HepG2 (cell line): ENCODE data around the gene PPP1R13L. TPM values are rescaled to one million over a fixed set of nuclear protein-coding genes. Genes with fewer than 3 reads are reported as not detected.

Experiments used
- ATF4 ChIP-seq, 2 experiments: fragments of 450-650 bp in 1 of 2; sonication (generic) in 1 of 2; formaldehyde crosslinking; IDR thresholded peaks; 2 replicates each; pipeline versions ENCODE4 v1.5.0 to v1.8.0; 2020 to 2022; ENCODE audit warnings: mild to moderate bottlenecking in 1 of 2, missing genetic modification reagents in 1 of 2
- MZF1 ChIP-seq: sonication (generic); formaldehyde crosslinking; IDR thresholded peaks from 2 replicates; pipeline ENCODE4 v1.8.1; 2023; ENCODE audit warnings: mild to moderate bottlenecking, missing genetic modification reagents, borderline replicate concordance
- NFYC ChIP-seq: IDR thresholded peaks from 2 replicates; pipeline ENCODE4 v1.6.1; 2016; ENCODE audit warnings: missing genetic modification reagents, missing compliant biosample characterization
- PRDM4 ChIP-seq: sonication (generic); formaldehyde crosslinking; IDR thresholded peaks from 2 replicates; pipeline ENCODE4 v1.9.0; 2021; ENCODE audit warnings: missing genetic modification reagents, borderline replicate concordance
- RBAK ChIP-seq: sonication (generic); formaldehyde crosslinking; IDR thresholded peaks from 2 replicates; pipeline ENCODE4 v1.5.1; 2020; ENCODE audit warnings: mild to moderate bottlenecking, missing genetic modification reagents
- SIX1 ChIP-seq: sonication (generic); formaldehyde crosslinking; IDR thresholded peaks from 2 replicates; pipeline ENCODE4 v1.4.0; 2020; ENCODE audit warnings: missing genetic modification reagents, borderline replicate concordance
- SOX5 ChIP-seq: IDR thresholded peaks from 2 replicates; pipeline ENCODE4 v1.6.1; 2016; ENCODE audit warnings: borderline replicate concordance
- SSRP1 ChIP-seq: IDR thresholded peaks from 2 replicates; pipeline ENCODE4 v1.6.1; 2016; ENCODE audit warnings: control low read depth
- ZFP36L1 ChIP-seq: sonication (generic); formaldehyde crosslinking; IDR thresholded peaks from 2 replicates; pipeline ENCODE4 v1.8.0; 2022; ENCODE audit warnings: mild to moderate bottlenecking, missing genetic modification reagents, moderate library complexity
- ZFP91 ChIP-seq: sonication (generic); formaldehyde crosslinking; IDR thresholded peaks from 2 replicates; pipeline ENCODE4 v1.9.0; 2022; ENCODE audit warnings: missing genetic modification reagents, mild to moderate bottlenecking, borderline replicate concordance
- ZNF263 ChIP-seq: sonication (generic); formaldehyde crosslinking; IDR thresholded peaks from 2 replicates; pipeline ENCODE4 v1.4.0; 2020; ENCODE audit warnings: missing genetic modification reagents
- ZNF280D ChIP-seq: sonication (generic); formaldehyde crosslinking; IDR thresholded peaks from 2 replicates; pipeline ENCODE4 v1.5.1; 2020; ENCODE audit warnings: mild to moderate bottlenecking, missing genetic modification reagents
- ZNF383 ChIP-seq: sonication (generic); formaldehyde crosslinking; IDR thresholded peaks from 2 replicates; pipeline ENCODE4 v1.4.0; 2020; ENCODE audit warnings: missing genetic modification reagents, mild to moderate bottlenecking, borderline replicate concordance
- polyA plus RNA-seq, 8 experiments: library from polyadenylated mRNA; depleted of rRNA in 3 of 8; stranded (reverse) in 7 of 8; unstranded in 1 of 8; fragments of >200 nt; fragmentation: Illumina TruSeq in 4 of 8; extraction: Trizol in 4 of 8; gene quantifications; 2 replicates each; pipeline versions ENCODE4 v1.2.1 to v1.2.3, GENCODE V29; 2011 to 2016; ENCODE audit warnings: low read depth in 4 of 8, missing spikeins in 1 of 8, mixed read lengths in 1 of 8; ENCODE audit not compliant: insufficient read depth in 1 of 8
- total RNA-seq, 5 experiments: library from RNA; depleted of rRNA; stranded (reverse); fragments of >200 nt; fragmentation: Illumina TruSeq; extraction: Trizol; gene quantifications; 2 replicates each; pipeline ENCODE4 v1.2.3, GENCODE V29; 2016; ENCODE audit warnings: low read depth in 1 of 5
- TF ChIP-seq, protein P1 (sequence below): sonication (generic); formaldehyde crosslinking; IDR thresholded peaks from 2 replicates; pipeline ENCODE4 v1.5.1; 2020; ENCODE audit warnings: missing genetic modification reagents, mild to moderate bottlenecking, borderline replicate concordance
- TF ChIP-seq, protein P2 (sequence below): IDR thresholded peaks from 2 replicates; pipeline ENCODE4 v1.6.1; 2018; ENCODE audit warnings: missing genetic modification reagents, mild to moderate bottlenecking, missing compliant biosample characterization
- TF ChIP-seq, protein P3 (sequence below): sonication (generic); formaldehyde crosslinking; IDR thresholded peaks from 2 replicates; pipeline ENCODE4 v1.4.0; 2020; ENCODE audit warnings: missing genetic modification reagents
- TF ChIP-seq, protein P4 (sequence below): sonication (generic); formaldehyde crosslinking; IDR thresholded peaks from 2 replicates; pipeline ENCODE4 v1.5.1; 2020; ENCODE audit warnings: missing genetic modification reagents, mild to moderate bottlenecking, borderline replicate concordance

The PPP1R13L gene
- total and polyA plus RNA-seq, 2 of the 13 experiments (the other 11 are each of a cell fraction or from before 2014, with no cell fraction given): 1.3 to 6.6 TPM

GRCh38 chr19:45448887-45449299 lies 44.0 kb upstream of the PPP1R13L start (continued):
- no peak for TF ChIP-seq ZNF263
- TF ChIP-seq NFYC (CRISPR knock-in tag): no peak
- TF ChIP-seq, protein P1, sequence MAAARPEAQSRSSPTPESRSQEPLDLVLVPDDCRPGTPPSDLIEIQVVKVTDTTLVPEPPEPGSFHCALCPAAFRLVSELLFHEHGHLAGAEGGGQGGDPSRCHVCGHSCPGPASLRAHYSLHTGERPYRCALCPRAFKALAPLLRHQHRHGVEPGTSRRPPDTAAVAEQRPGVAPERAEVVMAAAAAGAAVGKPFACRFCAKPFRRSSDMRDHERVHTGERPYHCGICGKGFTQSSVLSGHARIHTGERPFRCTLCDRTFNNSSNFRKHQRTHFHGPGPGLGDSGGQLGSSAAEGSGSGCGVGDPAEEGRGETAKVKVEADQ (CRISPR knock-in tag): no peak
- TF ChIP-seq MZF1 (CRISPR knock-in tag): no peak
- TF ChIP-seq ZFP36L1 (CRISPR knock-in tag): no peak; the same call in 1 of the 2 replicates
- no peak for TF ChIP-seq ZNF383 (CRISPR knock-in tag)
- TF ChIP-seq SOX5 (CRISPR knock-in tag): peak; percentile 15; the same call in 1 of the 2 replicates
- TF ChIP-seq SSRP1 (CRISPR knock-in tag): no peak
- no peak for TF ChIP-seq SIX1
- TF ChIP-seq PRDM4 (CRISPR knock-in tag): no peak
- no peak for TF ChIP-seq ZFP91 (CRISPR knock-in tag)
- TF ChIP-seq ATF4 (CRISPR knock-in tag; IDR thresholded peaks at IDR 0.05): 0 out of 4 replicates have a peak, but pooled peaks of 1 of the 2 experiments have one; percentile 34
- TF ChIP-seq, protein P2, sequence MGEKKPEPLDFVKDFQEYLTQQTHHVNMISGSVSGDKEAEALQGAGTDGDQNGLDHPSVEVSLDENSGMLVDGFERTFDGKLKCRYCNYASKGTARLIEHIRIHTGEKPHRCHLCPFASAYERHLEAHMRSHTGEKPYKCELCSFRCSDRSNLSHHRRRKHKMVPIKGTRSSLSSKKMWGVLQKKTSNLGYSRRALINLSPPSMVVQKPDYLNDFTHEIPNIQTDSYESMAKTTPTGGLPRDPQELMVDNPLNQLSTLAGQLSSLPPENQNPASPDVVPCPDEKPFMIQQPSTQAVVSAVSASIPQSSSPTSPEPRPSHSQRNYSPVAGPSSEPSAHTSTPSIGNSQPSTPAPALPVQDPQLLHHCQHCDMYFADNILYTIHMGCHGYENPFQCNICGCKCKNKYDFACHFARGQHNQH: peak; percentile 89
- TF ChIP-seq, protein P3, sequence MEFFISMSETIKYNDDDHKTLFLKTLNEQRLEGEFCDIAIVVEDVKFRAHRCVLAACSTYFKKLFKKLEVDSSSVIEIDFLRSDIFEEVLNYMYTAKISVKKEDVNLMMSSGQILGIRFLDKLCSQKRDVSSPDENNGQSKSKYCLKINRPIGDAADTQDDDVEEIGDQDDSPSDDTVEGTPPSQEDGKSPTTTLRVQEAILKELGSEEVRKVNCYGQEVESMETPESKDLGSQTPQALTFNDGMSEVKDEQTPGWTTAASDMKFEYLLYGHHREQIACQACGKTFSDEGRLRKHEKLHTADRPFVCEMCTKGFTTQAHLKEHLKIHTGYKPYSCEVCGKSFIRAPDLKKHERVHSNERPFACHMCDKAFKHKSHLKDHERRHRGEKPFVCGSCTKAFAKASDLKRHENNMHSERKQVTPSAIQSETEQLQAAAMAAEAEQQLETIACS: no peak
- TF ChIP-seq, protein P4, sequence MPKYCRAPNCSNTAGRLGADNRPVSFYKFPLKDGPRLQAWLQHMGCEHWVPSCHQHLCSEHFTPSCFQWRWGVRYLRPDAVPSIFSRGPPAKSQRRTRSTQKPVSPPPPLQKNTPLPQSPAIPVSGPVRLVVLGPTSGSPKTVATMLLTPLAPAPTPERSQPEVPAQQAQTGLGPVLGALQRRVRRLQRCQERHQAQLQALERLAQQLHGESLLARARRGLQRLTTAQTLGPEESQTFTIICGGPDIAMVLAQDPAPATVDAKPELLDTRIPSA: no peak
- TF ChIP-seq RBAK (CRISPR knock-in tag): no peak
- TF ChIP-seq ZNF280D: no peak
